K562 (cell line): ENCODE data around the gene SPRR3. TPM values are rescaled to one million over a fixed set of nuclear protein-coding genes. Genes with fewer than 3 reads are reported as not detected.

Experiments used
- CBX2 ChIP-seq: fragments of 200-600 bp; sonication (generic); IDR thresholded peaks from one replicate; pipeline ENCODE4 v1.6.1; 2012; ENCODE audit warnings: mild to moderate bottlenecking, low read length, inconsistent platforms; ENCODE audit not compliant: insufficient read depth, poor library complexity, severe bottlenecking
- CREM ChIP-seq: IDR thresholded peaks from 2 replicates; pipeline ENCODE4 v1.6.1; 2014; ENCODE audit warnings: antibody characterized with exemption, low read depth
- ESRRA ChIP-seq: fragments of 450-650 bp; IDR thresholded peaks from 2 replicates; pipeline ENCODE4 v1.6.1; 2014; ENCODE audit warnings: low read depth, mild to moderate bottlenecking, moderate library complexity, borderline replicate concordance
- FOSL1 ChIP-seq: fragments of 200-800 bp; sonication (Bioruptor generic); conservative IDR thresholded peaks from 2 replicates; pipeline ENCODE4 v1.6.1; 2016; ENCODE audit warnings: missing genetic modification characterization, missing compliant biosample characterization
- HES1 ChIP-seq: fragments of 450-650 bp; IDR thresholded peaks from 2 replicates; pipeline ENCODE4 v1.6.1; 2016; ENCODE audit warnings: low read depth, mild to moderate bottlenecking, moderate library complexity
- HSF4 ChIP-seq: fragments of 250-450 bp; sonication (Bioruptor Pico); IDR thresholded peaks from 2 replicates; pipeline ENCODE4 v2.1.2; 2022; ENCODE audit warnings: mild to moderate bottlenecking, moderate library complexity, borderline replicate concordance
- KAT7 ChIP-seq: sonication (generic); formaldehyde crosslinking; IDR thresholded peaks from 2 replicates; pipeline ENCODE4 v1.8.0; 2022; ENCODE audit warnings: missing genetic modification reagents, mild to moderate bottlenecking, borderline replicate concordance
- MYC ChIP-seq, 2 experiments: fragments of 250-450 bp in 1 of 2; sonication (Bioruptor Pico) in 1 of 2; IDR thresholded peaks; 2 replicates each; pipeline versions ENCODE4 v1.5.1 to v1.6.1; 2012 to 2021; ENCODE audit warnings: low read depth in 2 of 2, borderline replicate concordance in 1 of 2, improper control_type of control experiment in 1 of 2, low read length in 1 of 2, mild to moderate bottlenecking in 1 of 2, moderate library complexity in 1 of 2
- POLR2B ChIP-seq: fragments of 450-650 bp; IDR thresholded peaks from 2 replicates; pipeline ENCODE4 v1.6.1; 2018; ENCODE audit warnings: low read depth; ENCODE audit not compliant: partially characterized antibody
- PREB ChIP-seq: sonication (generic); formaldehyde crosslinking; IDR thresholded peaks from 2 replicates; pipeline ENCODE4 v1.8.1; 2023; ENCODE audit warnings: mild to moderate bottlenecking, missing genetic modification reagents
- RBM25 ChIP-seq: fragments of 200-400 bp; formaldehyde crosslinking; IDR thresholded peaks from 2 replicates; pipeline ENCODE4 v1.6.1; 2018; ENCODE audit warnings: low read length, low read depth, moderate library complexity; ENCODE audit not compliant: severe bottlenecking
- RREB1 ChIP-seq: fragments of 250-450 bp; sonication (Bioruptor Pico); IDR thresholded peaks from 2 replicates; pipeline ENCODE4 v1.4.0; 2020
- SAFB2 ChIP-seq: fragments of 200-400 bp; formaldehyde crosslinking; IDR thresholded peaks from 2 replicates; pipeline ENCODE4 v1.6.1; 2018; ENCODE audit warnings: borderline replicate concordance, low read length, low read depth, moderate library complexity; ENCODE audit not compliant: severe bottlenecking
- TAL1 ChIP-seq: fragments of 450-650 bp; IDR thresholded peaks from 2 replicates; pipeline ENCODE4 v1.6.1; 2016; ENCODE audit warnings: mild to moderate bottlenecking
- TCF7 ChIP-seq: sonication (generic); IDR thresholded peaks from 2 replicates; pipeline ENCODE4 v1.6.1; 2016; ENCODE audit warnings: antibody characterized with exemption, borderline replicate concordance
- TEAD4 ChIP-seq, 2 experiments: sonication (generic) in 1 of 2; formaldehyde crosslinking in 1 of 2; IDR thresholded peaks; 2 replicates each; pipeline versions ENCODE4 v1.6.1 to v1.8.0; 2012 to 2022; ENCODE audit warnings: borderline replicate concordance in 1 of 2, inconsistent platforms in 1 of 2, low read length in 1 of 2, mild to moderate bottlenecking in 1 of 2, missing genetic modification reagents in 1 of 2
- ZNF507 ChIP-seq: conservative IDR thresholded peaks from 2 replicates; pipeline ENCODE4 v1.6.1; 2017; ENCODE audit warnings: missing genetic modification characterization, missing compliant biosample characterization
- polyA plus RNA-seq, 8 experiments: library from polyadenylated mRNA; depleted of rRNA in 4 of 8; stranded (reverse) in 5 of 8; unstranded in 3 of 8; fragments of >200 nt; fragmentation: Nextera tagmentation in 2 of 8; fragmentation: Illumina TruSeq in 1 of 8; extraction: Ambion mirVana in 2 of 8; extraction: Trizol in 1 of 8; gene quantifications; 2 replicates each; pipeline versions ENCODE4 v1.2.1 to v1.2.3, GENCODE V29; 2011 to 2014; ENCODE audit warnings: inconsistent platforms in 1 of 8, missing spikeins in 1 of 8
- total RNA-seq, 7 experiments: library from RNA; depleted of rRNA in 6 of 7; stranded (reverse); fragments of >200 nt in 6 of 7; fragmentation: Illumina TruSeq in 2 of 7; extraction: Trizol in 2 of 7; gene quantifications; 2 replicates each; pipeline versions ENCODE4 v1.2.1 to v1.2.3, GENCODE V29; 2011 to 2021; ENCODE audit warnings: low replicate concordance in 1 of 7
- TF ChIP-seq, protein P1 (sequence below): fragments of 200-800 bp; sonication (Bioruptor generic); IDR thresholded peaks from 2 replicates; pipeline ENCODE4 v1.6.1; 2017; ENCODE audit warnings: missing genetic modification characterization, missing compliant biosample characterization

The SPRR3 gene
- total and polyA plus RNA-seq, 9 of the 15 experiments (the other 6 are each of a cell fraction or from before 2014, with no cell fraction given), result not detected

- no peak for TF ChIP-seq RREB1 (CRISPR knock-in tag)
- no peak for TF ChIP-seq RBM25
- TF ChIP-seq HSF4, result no peak
- TF ChIP-seq TAL1, result no peak
- no peak for TF ChIP-seq PREB (CRISPR knock-in tag)
- TF ChIP-seq, protein P1, sequence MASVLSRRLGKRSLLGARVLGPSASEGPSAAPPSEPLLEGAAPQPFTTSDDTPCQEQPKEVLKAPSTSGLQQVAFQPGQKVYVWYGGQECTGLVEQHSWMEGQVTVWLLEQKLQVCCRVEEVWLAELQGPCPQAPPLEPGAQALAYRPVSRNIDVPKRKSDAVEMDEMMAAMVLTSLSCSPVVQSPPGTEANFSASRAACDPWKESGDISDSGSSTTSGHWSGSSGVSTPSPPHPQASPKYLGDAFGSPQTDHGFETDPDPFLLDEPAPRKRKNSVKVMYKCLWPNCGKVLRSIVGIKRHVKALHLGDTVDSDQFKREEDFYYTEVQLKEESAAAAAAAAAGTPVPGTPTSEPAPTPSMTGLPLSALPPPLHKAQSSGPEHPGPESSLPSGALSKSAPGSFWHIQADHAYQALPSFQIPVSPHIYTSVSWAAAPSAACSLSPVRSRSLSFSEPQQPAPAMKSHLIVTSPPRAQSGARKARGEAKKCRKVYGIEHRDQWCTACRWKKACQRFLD (CRISPR knock-in tag), result no peak; the same call in 1 of the 2 replicates
- TF ChIP-seq FOSL1 (tag), result peak; percentile 96
- no peak for TF ChIP-seq SAFB2
- no peak for TF ChIP-seq ESRRA
- TF ChIP-seq TEAD4 (IDR thresholded peaks at IDR 0.05; ENCODE audit: low read length), result no peak; the same call in 1 of the 2 replicates
- TF ChIP-seq TEAD4 (CRISPR knock-in tag; IDR thresholded peaks at IDR 0.05; ENCODE audit: borderline replicate concordance), result no peak
- TF ChIP-seq CBX2, result no peak
- TF ChIP-seq KAT7 (CRISPR knock-in tag), result no peak
- no peak for TF ChIP-seq HES1
- no peak for TF ChIP-seq CREM
- TF ChIP-seq TCF7, result no peak
- no peak for TF ChIP-seq ZNF507
- TF ChIP-seq POLR2B, result peak; percentile 59
- TF ChIP-seq MYC (IDR thresholded peaks at IDR 0.05; ENCODE audit: low read depth, low read length), result no peak
- no peak for TF ChIP-seq MYC (CRISPR knock-in tag; IDR thresholded peaks at IDR 0.05; ENCODE audit: borderline replicate concordance, low read depth)
Observed at GRCh38 chr1:153040950-153041631, 39.5 kb downstream of the SPRR3 start, which contains the start of gene SPRR2D (continued).
